T-helper 17 cell (primary cell): ENCODE measurements around the gene ASIP. TPM values are rescaled to one million over a fixed set of nuclear protein-coding genes. Genes with fewer than 3 reads are reported as not detected.
A peak's percentile ranks its signal among the peaks of the same experiment; 100 is the strongest.
"Not testable (repeated sequence)": the region's sequence is repeated elsewhere in the genome, so short reads cannot be mapped to it uniquely, and the experiment has no call there.

Experiments used
- ATAC-seq: fragments of 150-1000 bp; cut with Tn5 transposase; 2 replicates; pipeline ENCODE4 v1.10.0; 2021; ENCODE audit warnings: mild to moderate bottlenecking, moderate library complexity
- DNase-seq, 3 donors: peaks; one replicate each; pipeline versions ENCODE4 v3.0.0 to v3.0.0-alpha.2; 2020 to 2021
- H3K9me3 ChIP-seq: one replicate; pipeline ENCODE4 v1.7.0; 2013; ENCODE audit warnings: low read length, mild to moderate bottlenecking; ENCODE audit not compliant: control insufficient read depth, poor library complexity, severe bottlenecking
- H3K27ac Mint-ChIP-seq: one replicate; pipeline ENCODE4 v1.8.0; 2022; ENCODE audit warnings: mild to moderate bottlenecking, moderate library complexity, mixed read lengths
- H3K27me3 Mint-ChIP-seq: one replicate; pipeline ENCODE4 v1.8.0; 2022; ENCODE audit warnings: mixed read lengths
- H3K36me3 Mint-ChIP-seq: one replicate; pipeline ENCODE4 v1.8.0; 2022; ENCODE audit warnings: low read depth, mixed read lengths
- H3K4me1 Mint-ChIP-seq: one replicate; pipeline ENCODE4 v1.8.0; 2022; ENCODE audit warnings: mild to moderate bottlenecking, mixed read lengths
- H3K4me3 Mint-ChIP-seq: one replicate; pipeline ENCODE4 v1.8.0; 2022; ENCODE audit warnings: mild to moderate bottlenecking, moderate library complexity, mixed read lengths
- total RNA-seq, 4 donors: library from RNA in 2 of 4; stranded (reverse) in 2 of 4; gene quantifications; one replicate each; pipeline ENCODE4 v1.2.3 and lab custom pipeline; 2022 to 2026

Gene ASIP, protein sequence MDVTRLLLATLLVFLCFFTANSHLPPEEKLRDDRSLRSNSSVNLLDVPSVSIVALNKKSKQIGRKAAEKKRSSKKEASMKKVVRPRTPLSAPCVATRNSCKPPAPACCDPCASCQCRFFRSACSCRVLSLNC
- total RNA-seq (not detected), total RNA-seq (lab: John Stamatoyannopoulos, UW) (0 reads per million in 2 donors)

DNA sequence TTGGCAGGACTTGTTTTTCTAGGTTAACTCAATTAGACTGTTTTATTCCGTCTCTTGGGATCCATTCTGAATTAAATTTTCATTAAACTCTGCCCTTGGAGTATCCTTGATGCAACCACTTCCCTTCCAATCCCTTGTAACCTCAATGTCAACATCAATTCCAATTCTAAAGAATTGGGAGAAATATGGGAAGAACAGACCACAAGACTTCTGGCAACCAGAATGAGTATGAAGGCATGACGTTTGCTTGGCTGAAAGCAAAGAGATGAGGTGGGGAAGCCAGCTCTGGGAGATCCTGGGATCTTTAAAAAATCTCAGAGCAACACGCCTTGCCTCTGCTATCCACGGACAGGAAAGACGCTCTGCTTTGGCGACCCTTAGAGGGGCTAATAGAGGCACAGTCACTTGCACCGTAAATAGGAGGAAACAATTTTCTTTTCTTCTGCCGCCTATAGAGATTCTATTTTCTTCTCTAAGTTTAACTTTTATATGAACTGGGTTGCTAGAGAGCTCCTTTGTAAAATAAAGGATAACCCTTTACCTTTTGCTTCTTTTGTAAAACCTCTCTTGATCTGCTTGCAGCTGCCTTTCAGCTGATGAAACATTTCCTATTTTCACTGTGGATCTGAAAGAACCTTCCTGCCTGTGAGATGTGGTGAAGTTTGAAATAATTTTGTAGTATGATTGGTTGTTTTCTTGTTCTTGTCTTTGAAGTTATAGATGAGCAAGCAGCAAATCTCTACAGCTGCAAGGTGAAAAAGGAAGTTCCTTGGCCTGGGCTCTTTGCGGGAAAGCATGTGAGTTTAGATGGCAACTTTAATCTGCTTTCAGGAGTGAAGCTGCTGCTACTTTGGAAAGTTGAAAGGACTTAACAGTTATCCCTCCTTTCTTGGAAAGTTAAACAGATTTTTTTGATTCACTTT lies at the start of gene ASIP:
Gene ASIP, plus strand, starts transcription at position 731 of the 923 bp plus-strand sequence. CDS start 18,952 bp downstream, outside the sequence.
- peaks cover 8% of the 10 kb centered on the region for H3K4me1 Mint-ChIP-seq
- peaks cover 25% of the 10 kb centered on the region for H3K27me3 Mint-ChIP-seq
- H3K27ac Mint-ChIP-seq: no peak within 1 kb of the TSS
- DNase-seq: no peak
- peak within 1 kb of the TSS; percentile 22 for H3K4me3 Mint-ChIP-seq
- H3K36me3 Mint-ChIP-seq: peaks cover 3% of the 10 kb centered on the region
- peaks cover 3% of the 10 kb centered on the region for H3K9me3 ChIP-seq
- no peak for ATAC-seq

DNA sequence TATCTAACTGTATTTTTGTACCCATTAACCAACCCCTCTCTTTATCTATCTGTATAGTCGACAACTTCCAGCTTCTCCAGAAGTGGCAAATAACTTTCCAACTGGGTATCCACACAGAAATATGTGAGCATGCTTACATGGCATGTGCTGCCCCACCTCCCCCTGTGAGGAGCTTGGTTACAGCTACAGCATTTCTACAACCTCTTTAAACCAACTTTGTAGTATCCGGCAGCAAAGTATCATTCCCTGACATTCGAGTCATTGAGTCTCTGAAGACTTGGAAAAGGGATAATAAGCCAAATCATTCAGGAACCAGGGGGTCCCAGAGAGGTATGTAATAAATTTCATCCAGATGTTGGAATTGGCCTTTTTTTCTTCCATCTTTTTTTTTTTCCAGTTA lies 48.2 kb upstream of the ASIP start:
- ATAC-seq (no peak), DNase-seq (no peak)
- Mint-ChIP-seq H3K4me3 (no peak overlapping the region), H3K36me3 (no peaks in the 10 kb centered on the region), H3K27me3 (peaks cover 61% of the 10 kb centered on the region), H3K4me1 (peaks cover 8% of the 10 kb centered on the region), H3K27ac (no peak overlapping the region)
- H3K9me3 ChIP-seq: no peaks in the 10 kb centered on the region

DNA sequence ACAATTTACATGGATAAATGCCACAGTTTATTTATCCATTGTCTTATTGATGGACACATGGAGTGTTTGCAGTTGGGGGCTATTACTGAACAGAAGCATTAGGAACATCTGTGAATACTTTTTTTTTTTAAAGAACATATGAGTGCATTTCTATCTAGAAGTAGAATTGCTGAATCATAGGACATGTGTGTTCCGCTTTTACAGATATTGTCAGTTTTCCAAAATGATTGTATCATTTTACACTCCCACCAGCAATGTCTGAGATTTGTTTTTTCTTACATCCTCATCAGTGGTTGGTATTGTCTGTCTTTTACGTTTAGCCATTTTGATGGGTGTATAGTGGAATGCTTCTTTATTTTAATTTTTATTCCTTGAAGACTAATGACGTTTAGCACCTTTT lies 42.0 kb upstream of the ASIP start:
- no peaks in the 10 kb centered on the region for H3K36me3 Mint-ChIP-seq
- no peak for DNase-seq
- no peak overlapping the region for H3K27ac Mint-ChIP-seq
- no peaks in the 10 kb centered on the region for H3K9me3 ChIP-seq
- H3K4me1 Mint-ChIP-seq: peaks cover 6% of the 10 kb centered on the region
- ATAC-seq: no peak
- peaks cover 37% of the 10 kb centered on the region for H3K27me3 Mint-ChIP-seq
- no peak overlapping the region for H3K4me3 Mint-ChIP-seq

DNA sequence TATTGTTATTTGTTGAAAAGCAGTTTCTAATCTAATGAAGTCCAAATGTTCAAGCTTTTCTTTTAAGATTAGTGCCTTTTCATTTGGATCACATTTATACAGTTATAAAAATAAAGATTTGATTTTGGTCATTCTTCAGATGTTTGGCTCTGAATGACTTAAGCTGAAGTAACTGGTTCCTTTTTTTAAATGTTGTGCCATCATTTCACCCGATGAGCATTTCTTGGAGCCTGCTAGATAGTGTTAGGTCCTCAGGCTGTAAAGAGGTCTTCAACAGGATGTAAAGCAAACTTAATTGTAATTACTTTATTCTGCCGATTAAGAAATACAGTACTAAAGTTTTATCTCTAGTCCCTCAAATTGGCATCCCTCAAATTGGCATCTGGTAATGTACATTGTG lies 41.2 kb upstream of the ASIP start:
- H3K27me3 Mint-ChIP-seq: peaks cover 29% of the 10 kb centered on the region
- DNase-seq (no peak), ATAC-seq (no peak)
- H3K4me3 Mint-ChIP-seq: no peak overlapping the region
- no peaks in the 10 kb centered on the region for H3K4me1 Mint-ChIP-seq
- no peak overlapping the region for H3K27ac Mint-ChIP-seq
- no peaks in the 10 kb centered on the region for H3K36me3 Mint-ChIP-seq
- no peaks in the 10 kb centered on the region for H3K9me3 ChIP-seq

DNA sequence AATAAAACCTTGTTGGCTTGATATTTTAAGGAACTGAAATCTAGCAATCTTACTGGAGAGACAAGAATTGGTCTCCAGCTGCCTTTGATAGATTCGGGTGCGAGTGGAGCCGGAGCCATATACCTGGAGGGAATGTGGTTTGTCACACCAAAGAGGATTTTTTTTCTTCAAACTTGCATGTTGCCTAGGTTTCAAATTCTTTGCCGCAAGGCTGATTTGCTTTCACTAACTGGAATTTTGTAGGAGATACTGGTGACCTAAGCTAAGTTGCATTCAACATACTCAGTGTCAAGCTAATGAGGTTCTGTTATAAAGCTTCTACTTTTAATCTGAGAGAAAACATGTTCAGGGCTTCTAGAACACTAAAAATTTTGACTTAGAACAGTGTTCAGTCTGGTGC lies 39.7 kb upstream of the ASIP start:
- Mint-ChIP-seq H3K36me3 (peaks cover 2% of the 10 kb centered on the region), H3K27ac (no peak overlapping the region), H3K4me3 (no peak overlapping the region), H3K27me3 (peaks cover 36% of the 10 kb centered on the region), H3K4me1 (no peaks in the 10 kb centered on the region)
- ATAC-seq (no peak), DNase-seq (no peak)
- no peaks in the 10 kb centered on the region for H3K9me3 ChIP-seq

DNA sequence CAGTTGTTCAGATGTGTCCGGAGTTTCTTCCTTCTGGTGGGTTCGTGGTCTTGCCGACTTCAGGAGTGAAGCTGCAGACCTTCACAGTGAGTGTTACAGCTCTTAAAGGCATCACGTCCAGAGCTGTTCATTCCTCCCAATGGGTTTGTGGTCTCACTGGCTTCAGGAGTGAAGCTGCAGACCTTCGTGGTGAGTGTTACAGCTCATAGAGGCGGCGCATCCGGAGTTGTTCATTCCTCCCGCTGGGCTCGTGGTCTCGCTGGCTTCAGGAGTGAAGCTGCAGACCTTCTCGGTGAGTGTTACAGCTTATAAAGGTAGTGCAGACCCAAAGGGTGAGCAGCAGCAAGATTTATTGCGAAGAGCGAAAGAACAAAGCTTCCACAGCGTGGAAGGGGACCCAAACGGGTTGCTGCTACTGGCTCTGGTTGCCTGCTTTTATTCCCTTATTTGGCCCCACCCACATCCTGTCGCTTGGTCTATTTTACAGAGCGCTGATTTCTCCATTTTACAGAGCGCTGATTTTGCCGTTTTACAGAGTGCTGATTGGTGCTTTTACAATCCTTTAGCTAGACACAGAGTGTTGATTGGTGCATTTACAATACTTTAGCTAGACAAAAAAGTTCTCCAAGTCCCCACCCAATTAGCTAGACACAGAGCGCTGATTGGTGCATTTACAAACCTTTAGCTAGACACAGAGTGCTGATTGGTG lies 35.9 kb upstream of the ASIP start:
- H3K9me3 ChIP-seq, H3K4me3 Mint-ChIP-seq, ATAC-seq, H3K27ac Mint-ChIP-seq, H3K4me1 Mint-ChIP-seq, H3K36me3 Mint-ChIP-seq, DNase-seq: not testable (repeated sequence)
- H3K27me3 Mint-ChIP-seq: peaks cover 31% of the 10 kb centered on the region

DNA sequence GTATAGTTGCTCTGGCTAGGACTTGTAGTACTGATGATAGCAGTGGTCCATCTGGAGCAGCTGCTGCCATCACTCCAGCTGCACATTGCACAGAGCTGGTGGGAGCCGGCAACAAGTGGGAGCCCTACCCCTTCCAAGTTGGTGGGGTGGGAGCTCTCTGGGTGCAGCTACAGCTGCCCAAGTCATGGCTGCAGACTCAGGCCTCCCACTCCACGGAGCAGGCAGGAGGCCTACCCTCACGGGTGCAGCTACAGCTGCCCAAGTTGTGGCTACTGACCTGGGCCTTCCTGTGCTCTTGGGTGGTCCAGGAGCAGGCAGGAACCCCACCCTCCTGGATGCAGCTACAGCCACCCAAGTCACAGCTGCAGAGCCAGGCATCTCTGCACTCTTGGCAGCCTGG lies 32.1 kb upstream of the ASIP start:
- DNase-seq (no peak), ATAC-seq (no peak)
- H3K4me1 Mint-ChIP-seq: no peaks in the 10 kb centered on the region
- peaks cover 22% of the 10 kb centered on the region for H3K27me3 Mint-ChIP-seq
- H3K4me3 Mint-ChIP-seq: no peak overlapping the region
- peaks cover 2% of the 10 kb centered on the region for H3K36me3 Mint-ChIP-seq
- no peak overlapping the region for H3K27ac Mint-ChIP-seq
- H3K9me3 ChIP-seq: peaks cover 4% of the 10 kb centered on the region

DNA sequence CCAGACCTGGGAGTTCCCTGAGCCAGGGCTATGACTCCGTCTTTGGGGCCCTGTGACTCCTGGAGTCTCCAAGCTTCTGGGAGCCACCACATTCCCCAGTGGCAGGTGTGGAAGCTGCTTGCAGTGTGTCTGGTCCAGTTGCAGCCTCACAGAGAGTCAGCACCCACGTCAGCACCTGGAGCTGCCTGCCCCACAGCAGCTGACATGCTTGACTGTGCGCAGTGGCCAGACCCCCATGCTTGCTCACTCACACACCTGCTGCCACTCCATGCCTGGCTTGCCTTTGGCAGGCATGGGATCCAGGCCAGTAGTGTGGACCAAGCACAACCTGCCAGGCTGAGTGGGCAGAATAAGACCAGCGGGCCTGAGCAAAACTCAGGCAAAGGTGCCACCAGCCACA lies 31.0 kb upstream of the ASIP start:
- H3K4me1 Mint-ChIP-seq: no peaks in the 10 kb centered on the region
- no peak overlapping the region for H3K4me3 Mint-ChIP-seq
- H3K36me3 Mint-ChIP-seq: peaks cover 2% of the 10 kb centered on the region
- H3K27me3 Mint-ChIP-seq: peaks cover 18% of the 10 kb centered on the region
- ATAC-seq (no peak), DNase-seq (no peak)
- peaks cover 4% of the 10 kb centered on the region for H3K9me3 ChIP-seq
- no peak overlapping the region for H3K27ac Mint-ChIP-seq

DNA sequence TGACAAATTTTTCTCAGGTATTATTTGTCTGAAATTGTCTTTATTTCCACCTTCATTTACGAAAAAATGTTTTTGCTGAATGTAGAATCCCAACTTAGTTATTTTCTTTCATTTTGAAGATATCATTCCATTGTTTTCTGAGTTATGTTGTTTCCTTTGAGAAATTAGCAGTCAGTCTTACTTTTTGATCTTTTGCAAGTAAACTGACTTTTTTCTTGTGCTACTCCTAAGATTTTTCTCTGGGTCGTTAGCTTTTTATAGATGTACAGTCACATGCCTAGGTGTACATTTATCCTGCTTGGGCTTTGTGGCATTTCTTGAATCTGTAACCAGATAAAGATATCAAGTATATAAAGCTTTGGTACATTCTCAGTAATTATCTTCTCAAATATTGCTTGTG lies 29.6 kb upstream of the ASIP start:
- H3K4me3 Mint-ChIP-seq: no peak overlapping the region
- peaks cover 3% of the 10 kb centered on the region for H3K4me1 Mint-ChIP-seq
- peaks cover 12% of the 10 kb centered on the region for H3K27me3 Mint-ChIP-seq
- no peak overlapping the region for H3K27ac Mint-ChIP-seq
- H3K36me3 Mint-ChIP-seq: no peaks in the 10 kb centered on the region
- H3K9me3 ChIP-seq: peaks cover 4% of the 10 kb centered on the region
- DNase-seq (no peak), ATAC-seq (no peak)

DNA sequence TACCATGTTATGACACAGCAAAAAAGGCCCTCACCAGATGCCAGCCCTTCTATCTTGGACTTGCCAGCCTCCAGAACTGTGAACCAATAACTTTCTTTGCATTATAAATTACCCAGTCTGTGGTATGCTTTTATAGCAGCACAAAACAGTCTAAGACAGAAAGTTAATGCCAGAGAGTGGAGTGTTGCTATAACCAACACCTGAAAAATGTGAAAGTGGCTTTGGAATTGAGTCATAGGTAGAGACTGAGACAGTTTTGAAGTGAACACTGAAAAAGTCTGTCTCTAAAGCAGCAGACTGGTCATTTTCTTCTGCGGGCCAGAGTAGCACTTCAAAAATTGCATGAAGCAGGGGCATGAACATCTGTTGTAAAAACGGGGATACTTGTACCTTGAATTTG lies 28.0 kb upstream of the ASIP start:
- H3K9me3 ChIP-seq: peaks cover 4% of the 10 kb centered on the region
- no peak overlapping the region for H3K4me3 Mint-ChIP-seq
- no peaks in the 10 kb centered on the region for H3K36me3 Mint-ChIP-seq
- peaks cover 24% of the 10 kb centered on the region for H3K27me3 Mint-ChIP-seq
- ATAC-seq: no peak
- H3K4me1 Mint-ChIP-seq: peaks cover 3% of the 10 kb centered on the region
- DNase-seq: no peak
- no peak overlapping the region for H3K27ac Mint-ChIP-seq

DNA sequence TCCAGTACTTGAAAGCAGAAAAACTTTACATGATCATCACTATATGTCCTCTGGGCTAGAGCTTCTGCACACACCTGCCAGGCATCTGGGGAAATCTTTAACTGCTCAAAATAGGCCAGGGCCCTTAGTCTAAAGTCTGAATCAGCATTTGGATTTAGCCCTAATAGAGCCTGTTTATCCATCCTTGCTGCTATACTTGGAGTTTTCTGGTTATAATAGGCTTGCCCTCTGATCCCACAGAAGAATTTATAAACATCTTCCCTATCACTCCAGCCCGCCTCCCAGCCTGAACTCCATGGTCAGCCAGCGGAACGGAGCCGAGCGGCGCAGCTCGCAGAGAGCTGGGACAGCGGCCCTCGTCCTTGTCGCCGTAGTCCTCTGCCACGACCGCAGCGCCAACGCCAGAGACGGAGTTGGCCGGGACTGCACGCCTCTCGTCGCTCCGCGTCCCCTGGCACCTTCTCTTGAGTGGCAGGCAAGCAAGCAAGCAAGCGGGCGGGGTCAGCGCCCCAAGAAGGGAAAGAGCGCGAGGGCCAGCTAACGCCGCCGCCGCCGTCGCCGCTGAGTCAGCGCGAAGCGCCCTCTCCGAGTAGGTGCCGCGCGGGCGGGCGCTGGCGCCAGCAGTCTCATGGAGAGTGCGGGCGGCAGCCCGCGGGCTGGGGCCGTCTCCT lies 25.4 kb upstream of the ASIP start:
- H3K27ac Mint-ChIP-seq: no peak overlapping the region
- H3K4me1 Mint-ChIP-seq: peaks cover 3% of the 10 kb centered on the region
- no peak for DNase-seq
- ATAC-seq: peak; percentile 64
- peak overlapping the region; percentile 61 for H3K4me3 Mint-ChIP-seq
- peaks cover 4% of the 10 kb centered on the region for H3K9me3 ChIP-seq
- no peaks in the 10 kb centered on the region for H3K36me3 Mint-ChIP-seq
- peaks cover 39% of the 10 kb centered on the region for H3K27me3 Mint-ChIP-seq

DNA sequence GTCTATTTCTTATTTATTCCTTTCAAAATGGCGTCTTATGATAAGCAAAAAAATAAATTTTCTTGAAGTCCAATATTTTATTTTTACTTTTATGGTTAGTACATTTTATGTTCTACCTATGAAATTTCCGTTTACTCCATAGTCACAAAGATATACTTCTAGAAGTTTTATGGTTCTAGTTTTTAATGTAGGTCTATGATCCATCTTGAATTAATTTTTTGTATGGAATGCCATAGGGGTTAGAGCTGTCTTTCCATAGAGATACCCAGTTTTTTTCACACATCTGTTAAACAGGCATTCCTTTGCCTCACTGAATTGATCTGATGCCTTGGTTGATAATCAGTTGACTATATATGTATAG lies 24.9 kb upstream of the ASIP start:
- Mint-ChIP-seq H3K27me3 (peaks cover 44% of the 10 kb centered on the region), H3K4me3 (peak overlapping the region; percentile 61), H3K36me3 (peaks cover under 1% of the 10 kb centered on the region), H3K4me1 (peaks cover 3% of the 10 kb centered on the region), H3K27ac (no peak overlapping the region)
- DNase-seq (no peak), ATAC-seq (no peak)
- H3K9me3 ChIP-seq: peaks cover 4% of the 10 kb centered on the region

DNA sequence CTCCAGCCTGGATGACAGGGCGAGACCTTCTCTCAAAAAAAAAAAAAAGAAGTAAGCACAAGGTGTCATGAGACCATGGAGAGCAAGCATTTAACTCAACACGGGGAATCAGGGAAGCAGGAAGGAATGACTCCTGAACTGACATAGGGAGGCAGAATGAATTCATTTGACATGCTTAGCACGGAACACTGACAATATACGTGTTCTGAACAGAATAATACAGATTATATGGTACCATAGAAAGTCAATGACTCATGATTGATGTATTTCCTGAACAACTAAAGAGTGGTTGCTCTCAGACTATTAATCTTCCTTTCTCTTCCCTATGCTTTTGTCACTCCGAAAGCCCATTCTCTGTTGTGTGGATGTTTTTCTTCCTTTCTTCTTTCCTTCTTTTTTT lies 20.7 kb upstream of the ASIP start:
- ATAC-seq (no peak), DNase-seq (no peak)
- no peaks in the 10 kb centered on the region for H3K9me3 ChIP-seq
- no peak overlapping the region for H3K4me3 Mint-ChIP-seq
- peaks cover 3% of the 10 kb centered on the region for H3K4me1 Mint-ChIP-seq
- peaks cover 3% of the 10 kb centered on the region for H3K36me3 Mint-ChIP-seq
- no peak overlapping the region for H3K27ac Mint-ChIP-seq
- peaks cover 49% of the 10 kb centered on the region for H3K27me3 Mint-ChIP-seq
